LNCaP clone FGC (cell line): ENCODE data around the gene LMAN1L.

Source experiments
- DNase-seq: peaks from one replicate; pipeline ENCODE4 v3.0.0-alpha.2; 2011; ENCODE audit warnings: low read depth
- H3K4me3 ChIP-seq: 2 replicates; pipeline ENCODE4 v1.5.1; 2011; ENCODE audit warnings: mild to moderate bottlenecking, low read depth, low read length, control low read depth
- TF ChIP-seq, protein P1 (sequence below): IDR thresholded peaks from 2 replicates; pipeline ENCODE4 v1.5.1; 2012; ENCODE audit warnings: mild to moderate bottlenecking; ENCODE audit not compliant: control insufficient read depth, insufficient read depth; ENCODE audit errors: extremely low read depth

LMAN1L gene

DNA sequence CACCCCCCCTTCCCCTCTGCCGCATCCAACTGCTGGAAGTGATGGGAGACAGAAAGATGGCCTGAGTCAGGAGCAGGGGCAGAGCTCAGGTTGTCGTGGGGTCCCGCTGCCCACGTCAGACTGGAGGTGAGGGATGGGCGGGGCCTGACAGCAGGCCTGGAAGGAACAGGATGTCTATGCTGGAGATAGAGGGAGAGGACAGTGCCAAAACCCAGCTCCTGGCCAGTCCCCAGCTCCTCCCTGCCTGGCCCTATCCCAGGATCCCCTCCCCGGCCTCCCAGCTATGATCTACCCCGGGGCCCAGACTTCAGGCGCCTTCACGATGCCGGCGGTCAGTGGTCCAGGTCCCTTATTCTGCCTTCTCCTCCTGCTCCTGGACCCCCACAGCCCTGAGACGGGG lies at the start of gene LMAN1L:
Gene LMAN1L (plus strand): TSS at position 303 of the 400 bp plus-strand sequence. CDS start 20 bp downstream, at position 323.
- TF ChIP-seq, protein P1, sequence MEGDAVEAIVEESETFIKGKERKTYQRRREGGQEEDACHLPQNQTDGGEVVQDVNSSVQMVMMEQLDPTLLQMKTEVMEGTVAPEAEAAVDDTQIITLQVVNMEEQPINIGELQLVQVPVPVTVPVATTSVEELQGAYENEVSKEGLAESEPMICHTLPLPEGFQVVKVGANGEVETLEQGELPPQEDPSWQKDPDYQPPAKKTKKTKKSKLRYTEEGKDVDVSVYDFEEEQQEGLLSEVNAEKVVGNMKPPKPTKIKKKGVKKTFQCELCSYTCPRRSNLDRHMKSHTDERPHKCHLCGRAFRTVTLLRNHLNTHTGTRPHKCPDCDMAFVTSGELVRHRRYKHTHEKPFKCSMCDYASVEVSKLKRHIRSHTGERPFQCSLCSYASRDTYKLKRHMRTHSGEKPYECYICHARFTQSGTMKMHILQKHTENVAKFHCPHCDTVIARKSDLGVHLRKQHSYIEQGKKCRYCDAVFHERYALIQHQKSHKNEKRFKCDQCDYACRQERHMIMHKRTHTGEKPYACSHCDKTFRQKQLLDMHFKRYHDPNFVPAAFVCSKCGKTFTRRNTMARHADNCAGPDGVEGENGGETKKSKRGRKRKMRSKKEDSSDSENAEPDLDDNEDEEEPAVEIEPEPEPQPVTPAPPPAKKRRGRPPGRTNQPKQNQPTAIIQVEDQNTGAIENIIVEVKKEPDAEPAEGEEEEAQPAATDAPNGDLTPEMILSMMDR: no peak
- H3K4me3 ChIP-seq: no peak within 1 kb of the TSS
- DNase-seq: no peak

DNA sequence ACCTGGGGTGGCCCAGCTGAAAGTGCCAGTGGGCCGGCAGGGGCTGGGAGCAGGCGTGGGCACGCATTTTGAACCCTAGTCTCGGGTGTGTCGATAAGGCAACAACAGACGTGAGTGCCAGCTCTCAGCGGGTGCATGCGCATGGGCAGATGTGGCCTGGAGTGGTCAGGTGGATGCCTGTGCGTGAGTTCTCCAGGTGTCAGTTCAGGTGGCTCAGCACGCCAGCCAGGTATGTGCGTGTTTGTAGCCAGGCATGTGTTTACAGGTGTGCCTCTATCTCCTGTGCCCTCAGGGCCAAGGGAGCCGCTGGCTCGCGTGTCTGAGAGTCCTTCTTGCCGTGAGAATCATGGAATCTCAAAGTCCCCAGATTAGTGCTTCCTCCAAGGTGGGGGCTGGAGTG lies 49.2 kb upstream of the LMAN1L start:
- DNase-seq: no peak
- no peak overlapping the region for H3K4me3 ChIP-seq
- TF ChIP-seq, protein P1: no peak

DNA sequence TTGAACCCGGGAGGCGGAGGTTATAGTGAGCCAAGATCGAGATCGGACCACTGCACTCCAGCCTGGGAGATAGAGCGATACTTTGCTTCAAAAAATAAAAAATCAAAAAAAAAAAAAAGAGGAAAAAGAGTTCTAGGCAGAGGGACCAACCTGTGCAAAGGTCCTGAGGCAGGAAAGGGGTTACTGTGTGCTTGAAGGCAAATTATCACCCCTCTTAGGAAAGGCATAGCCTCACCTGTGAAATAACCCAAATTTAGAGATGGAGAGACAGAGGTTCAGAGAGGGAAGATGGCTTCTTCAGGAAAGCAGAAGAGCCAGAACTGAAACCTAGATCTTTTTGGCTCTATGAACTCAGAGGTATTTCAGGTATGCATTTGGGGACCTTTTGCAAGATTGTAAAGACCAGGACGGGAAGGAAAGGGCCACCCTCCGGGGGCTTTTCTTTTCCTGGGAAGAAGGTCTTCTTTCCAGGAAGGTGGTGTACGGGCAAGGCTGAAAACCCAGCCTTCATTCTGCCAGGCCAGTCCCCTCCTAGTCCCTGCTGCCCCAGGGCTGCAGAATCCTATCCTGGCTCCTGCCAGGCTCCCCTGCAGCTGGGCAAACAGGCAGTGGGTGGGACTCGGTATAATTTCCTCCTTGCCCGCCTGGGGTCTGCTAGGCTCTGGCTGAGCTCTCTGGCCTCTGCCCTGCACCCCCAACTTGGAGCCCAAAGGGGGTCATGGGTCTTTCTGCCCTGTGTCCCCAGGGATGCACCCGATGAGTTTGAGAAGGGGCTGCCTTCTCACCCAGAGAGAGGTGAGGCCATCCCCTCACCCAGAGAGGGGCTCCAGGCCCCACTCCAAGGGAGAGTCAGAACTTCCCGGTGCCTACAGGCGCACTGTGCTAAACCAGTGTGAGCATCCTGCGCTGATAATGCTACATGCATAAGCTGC lies 45.2 kb upstream of the LMAN1L start:
- DNase-seq: no peak
- TF ChIP-seq, protein P1: no peak
- no peak overlapping the region for H3K4me3 ChIP-seq

DNA sequence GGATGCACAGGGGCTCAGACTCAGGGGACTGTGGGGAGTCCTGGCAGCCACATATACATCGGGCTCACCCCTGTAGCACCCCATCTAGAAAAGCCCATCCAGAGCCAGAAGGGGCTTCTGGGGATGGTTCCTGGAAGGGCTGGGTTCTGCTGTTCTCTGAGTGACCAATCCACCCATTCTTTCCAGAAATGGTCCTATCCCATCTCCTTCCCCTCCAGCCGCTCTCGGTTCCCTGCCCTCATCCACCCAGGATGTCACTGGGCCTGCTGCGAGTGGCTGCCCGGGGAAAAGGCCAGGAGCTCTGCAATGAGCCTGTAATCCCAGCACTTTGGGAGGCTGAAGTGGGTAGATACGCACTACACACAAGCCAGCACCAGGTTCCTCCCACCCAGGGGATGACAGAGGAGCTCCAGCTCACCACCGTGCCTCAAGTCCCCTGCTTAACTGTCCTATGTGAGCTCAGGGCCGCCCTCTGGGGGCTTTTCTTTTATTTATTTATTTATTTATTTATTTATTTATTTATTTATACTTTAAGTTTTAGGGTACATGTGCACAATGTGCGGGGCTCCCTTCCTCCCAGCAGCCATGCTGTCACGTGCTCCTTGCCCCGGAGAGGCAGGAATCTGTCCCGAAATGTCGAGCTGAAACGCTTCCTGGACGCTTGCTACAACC lies 44.4 kb upstream of the LMAN1L start:
- TF ChIP-seq, protein P1: no peak
- no peak overlapping the region for H3K4me3 ChIP-seq
- no peak for DNase-seq

DNA sequence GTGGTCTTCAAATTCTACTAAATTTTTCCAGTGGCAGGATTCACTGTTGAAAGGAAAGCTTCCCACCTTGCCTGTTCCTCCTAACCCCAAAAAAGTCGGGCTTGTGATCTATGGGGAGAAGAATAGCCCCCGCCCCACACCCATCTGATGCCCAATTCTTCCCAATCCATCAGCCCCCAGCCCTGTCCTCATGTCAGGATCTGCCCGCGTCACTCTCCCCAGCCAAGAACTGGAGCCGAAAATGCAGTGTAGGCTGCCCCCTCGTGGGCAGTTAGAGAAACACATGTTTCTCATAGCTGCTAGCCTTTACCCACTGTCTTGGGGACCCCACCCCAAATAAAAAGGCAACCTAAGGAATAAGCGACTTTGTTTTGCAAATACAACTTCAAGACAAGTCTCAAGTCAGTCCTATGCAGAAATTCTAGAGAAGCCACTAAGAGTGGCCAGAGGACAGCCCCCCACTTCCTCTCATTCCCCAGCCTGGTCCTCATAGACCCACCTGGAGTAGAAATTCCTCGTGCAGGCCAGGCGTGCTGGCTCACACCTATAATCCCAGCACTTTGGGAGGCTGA lies 43.8 kb upstream of the LMAN1L start:
- no peak for DNase-seq
- TF ChIP-seq, protein P1: peak; percentile 82

DNA sequence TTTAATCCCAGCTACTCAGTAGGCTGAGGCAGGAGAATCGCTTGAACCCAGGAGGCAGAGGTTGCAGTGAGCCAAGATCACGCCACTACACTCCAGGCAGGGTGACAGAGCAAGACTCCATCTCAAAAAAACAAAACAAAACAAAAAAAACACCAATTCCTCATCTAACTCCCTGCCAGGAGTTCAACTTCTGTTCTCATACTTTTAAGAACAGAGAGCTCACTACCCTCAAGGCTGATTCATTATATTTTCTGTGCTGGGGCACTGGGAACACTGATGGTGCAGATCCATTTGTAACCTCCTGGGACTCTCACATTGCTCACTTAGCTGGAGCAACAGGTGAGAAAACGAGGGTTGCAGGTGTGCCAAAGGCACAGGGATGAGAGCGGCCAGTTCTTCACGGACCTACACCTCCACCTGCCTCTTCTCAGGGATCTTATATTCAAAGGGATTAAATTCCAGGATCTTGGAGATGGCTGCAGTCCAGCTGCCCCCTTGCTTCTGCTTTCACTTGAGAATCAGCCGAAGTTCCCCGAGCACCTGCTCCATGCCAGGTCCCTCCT lies 43.1 kb upstream of the LMAN1L start:
- TF ChIP-seq, protein P1: no peak
- no peak for DNase-seq
- H3K4me3 ChIP-seq: no peak overlapping the region

More for the DNA sequence above, 43.8 kb upstream of the LMAN1L start:
- no peak overlapping the region for H3K4me3 ChIP-seq
